ENCODE data around the gene MYO1C.
"Not testable (repeated sequence)": the region's sequence is repeated elsewhere in the genome, so short reads cannot be mapped to it uniquely, and the experiment has no call there.

Gene MYO1C

DNA sequence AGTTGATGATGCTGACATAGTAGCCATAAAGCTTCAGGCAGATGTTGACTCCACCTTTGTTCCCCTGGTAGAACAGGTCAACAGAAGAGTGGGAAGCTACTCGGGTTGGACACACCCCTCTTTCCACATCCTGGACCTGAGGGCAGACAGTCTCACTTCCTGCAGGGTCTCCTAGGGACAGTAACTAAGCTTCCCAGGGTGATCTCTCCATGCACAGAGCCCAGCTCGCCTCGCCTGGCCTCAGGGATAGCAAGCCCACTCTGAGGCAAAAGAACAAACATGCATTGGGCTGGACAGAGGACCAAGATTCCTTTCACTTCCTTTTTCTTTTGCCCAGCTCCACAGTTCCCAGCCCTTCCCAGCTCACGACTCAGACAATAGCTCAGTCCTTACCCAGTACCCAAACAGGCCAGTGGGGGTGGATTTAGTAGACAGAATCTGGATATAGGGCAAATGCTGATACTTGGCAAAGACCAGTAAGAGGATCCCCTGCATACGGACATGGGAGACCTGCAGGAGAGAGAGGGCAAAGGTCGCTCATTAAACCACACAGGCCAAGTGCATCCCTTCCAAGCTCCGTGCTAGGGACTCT, 16.9 kb upstream of the MYO1C start:
- Histone ChIP-seq H3K4me1 (ENCODE audit: insufficient read depth, poor library complexity, severe bottlenecking) (peaks cover 14% of the 10 kb centered on the region), H3K27ac (ENCODE audit: poor library complexity, severe bottlenecking) (no peak overlapping the region), H3K27me3 (ENCODE audit: insufficient read depth, poor library complexity, severe bottlenecking) (no peaks in the 10 kb centered on the region), H3K4me3 (ENCODE audit: severe bottlenecking) (no peak overlapping the region), H3K36me3 (ENCODE audit: low read depth) (no peaks in the 10 kb centered on the region), H3K9me3 (ENCODE audit: severe bottlenecking) (no peaks in the 10 kb centered on the region)
- ATAC-seq (ENCODE audit: low read depth): peak; percentile 45; the same call in 2 of the 3 replicates
- DNase-seq (ENCODE audit: low spot score): no peak
- TF ChIP-seq, protein P1, sequence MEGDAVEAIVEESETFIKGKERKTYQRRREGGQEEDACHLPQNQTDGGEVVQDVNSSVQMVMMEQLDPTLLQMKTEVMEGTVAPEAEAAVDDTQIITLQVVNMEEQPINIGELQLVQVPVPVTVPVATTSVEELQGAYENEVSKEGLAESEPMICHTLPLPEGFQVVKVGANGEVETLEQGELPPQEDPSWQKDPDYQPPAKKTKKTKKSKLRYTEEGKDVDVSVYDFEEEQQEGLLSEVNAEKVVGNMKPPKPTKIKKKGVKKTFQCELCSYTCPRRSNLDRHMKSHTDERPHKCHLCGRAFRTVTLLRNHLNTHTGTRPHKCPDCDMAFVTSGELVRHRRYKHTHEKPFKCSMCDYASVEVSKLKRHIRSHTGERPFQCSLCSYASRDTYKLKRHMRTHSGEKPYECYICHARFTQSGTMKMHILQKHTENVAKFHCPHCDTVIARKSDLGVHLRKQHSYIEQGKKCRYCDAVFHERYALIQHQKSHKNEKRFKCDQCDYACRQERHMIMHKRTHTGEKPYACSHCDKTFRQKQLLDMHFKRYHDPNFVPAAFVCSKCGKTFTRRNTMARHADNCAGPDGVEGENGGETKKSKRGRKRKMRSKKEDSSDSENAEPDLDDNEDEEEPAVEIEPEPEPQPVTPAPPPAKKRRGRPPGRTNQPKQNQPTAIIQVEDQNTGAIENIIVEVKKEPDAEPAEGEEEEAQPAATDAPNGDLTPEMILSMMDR (IDR thresholded peaks at IDR 0.05; ENCODE audit: poor library complexity, severe bottlenecking): no peak

DNA sequence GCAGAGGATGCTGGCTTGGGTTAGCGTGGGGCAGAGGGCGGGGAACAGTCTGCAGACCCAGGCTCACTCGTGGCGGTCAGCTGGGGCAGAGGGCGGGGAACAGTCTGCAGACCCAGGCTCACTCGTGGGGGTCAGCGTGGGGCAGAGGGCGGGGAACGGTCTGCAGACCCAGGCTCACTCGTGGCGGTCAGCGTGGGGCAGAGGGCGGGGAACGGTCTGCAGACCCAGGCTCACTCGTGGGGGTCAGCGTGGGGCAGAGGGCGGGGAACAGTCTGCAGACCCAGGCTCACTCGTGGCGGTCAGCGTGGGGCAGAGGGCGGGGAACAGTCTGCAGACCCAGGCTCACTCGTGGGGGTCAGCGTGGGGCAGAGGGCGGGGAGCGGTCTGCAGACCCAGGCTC, 16.2 kb upstream of the MYO1C start:
- not testable (repeated sequence) for H3K9me3 ChIP-seq (ENCODE audit: severe bottlenecking); ATAC-seq (ENCODE audit: low read depth); H3K27ac ChIP-seq (ENCODE audit: poor library complexity, severe bottlenecking); H3K4me3 ChIP-seq (ENCODE audit: severe bottlenecking); H3K27me3 ChIP-seq (ENCODE audit: insufficient read depth, poor library complexity, severe bottlenecking); H3K36me3 ChIP-seq (ENCODE audit: low read depth); DNase-seq (ENCODE audit: low spot score)
- peaks cover 14% of the 10 kb centered on the region for H3K4me1 ChIP-seq (ENCODE audit: insufficient read depth, poor library complexity, severe bottlenecking)

DNA sequence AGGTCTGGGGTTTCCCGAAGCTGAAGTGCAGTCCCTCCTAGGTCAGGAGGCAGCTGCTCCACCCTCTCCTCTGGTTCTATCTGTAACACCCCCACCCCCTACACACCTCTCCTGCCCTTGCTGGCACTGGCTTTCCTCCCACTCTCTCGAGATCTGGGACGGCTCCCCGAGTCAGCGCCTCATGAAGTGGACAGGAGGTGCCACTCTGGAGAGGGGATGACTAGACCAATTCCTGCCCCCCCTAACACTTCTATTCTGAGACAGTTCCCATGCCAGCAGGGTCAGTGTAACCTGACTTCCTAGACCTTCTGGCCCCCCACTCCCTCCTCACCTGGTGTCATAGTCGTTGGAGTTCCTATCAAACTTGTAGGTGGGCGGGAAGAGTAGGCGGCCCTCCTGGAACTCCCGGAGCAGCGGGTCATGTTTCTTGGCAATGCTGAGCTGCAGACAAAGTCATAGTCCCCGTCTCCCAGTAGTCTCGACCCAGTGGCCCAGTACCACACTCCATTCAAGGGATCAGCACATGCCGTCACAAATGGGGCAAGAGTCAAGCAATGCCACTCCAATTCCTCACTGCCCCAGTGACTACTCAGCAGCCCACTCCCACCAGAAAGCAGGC, 14.3 kb upstream of the MYO1C start:
- H3K36me3 ChIP-seq (ENCODE audit: low read depth): no peaks in the 10 kb centered on the region
- H3K27ac ChIP-seq (ENCODE audit: poor library complexity, severe bottlenecking): no peak overlapping the region
- ATAC-seq (ENCODE audit: low read depth) (no peak), DNase-seq (ENCODE audit: low spot score) (no peak)
- no peaks in the 10 kb centered on the region for H3K27me3 ChIP-seq (ENCODE audit: insufficient read depth, poor library complexity, severe bottlenecking)
- TF ChIP-seq, protein P1 (IDR thresholded peaks at IDR 0.05; ENCODE audit: poor library complexity, severe bottlenecking): no peak
- H3K4me3 ChIP-seq (ENCODE audit: severe bottlenecking): no peak overlapping the region
- H3K9me3 ChIP-seq (ENCODE audit: severe bottlenecking): no peaks in the 10 kb centered on the region
- peaks cover 6% of the 10 kb centered on the region for H3K4me1 ChIP-seq (ENCODE audit: insufficient read depth, poor library complexity, severe bottlenecking)

- H3K4me1 ChIP-seq (ENCODE audit: insufficient read depth, poor library complexity, severe bottlenecking): peaks cover 3% of the 10 kb centered on the region
- H3K4me3 ChIP-seq (ENCODE audit: severe bottlenecking): no peak overlapping the region
- TF ChIP-seq, protein P1 (IDR thresholded peaks at IDR 0.05; ENCODE audit: poor library complexity, severe bottlenecking): no peak
- ATAC-seq (ENCODE audit: low read depth) (no peak), DNase-seq (ENCODE audit: low spot score) (no peak)
- no peaks in the 10 kb centered on the region for H3K36me3 ChIP-seq (ENCODE audit: low read depth)
- H3K27me3 ChIP-seq (ENCODE audit: insufficient read depth, poor library complexity, severe bottlenecking): no peaks in the 10 kb centered on the region
- H3K9me3 ChIP-seq (ENCODE audit: severe bottlenecking): no peaks in the 10 kb centered on the region
- H3K27ac ChIP-seq (ENCODE audit: poor library complexity, severe bottlenecking): no peak overlapping the region
These were observed 13.1 kb upstream of the MYO1C start for GRCh38 chr17:1505586-1505985.

- Histone ChIP-seq H3K36me3 (ENCODE audit: low read depth) (no peaks in the 10 kb centered on the region), H3K4me3 (ENCODE audit: severe bottlenecking) (no peak overlapping the region), H3K9me3 (ENCODE audit: severe bottlenecking) (no peaks in the 10 kb centered on the region), H3K4me1 (ENCODE audit: insufficient read depth, poor library complexity, severe bottlenecking) (peaks cover 3% of the 10 kb centered on the region), H3K27me3 (ENCODE audit: insufficient read depth, poor library complexity, severe bottlenecking) (no peaks in the 10 kb centered on the region), H3K27ac (ENCODE audit: poor library complexity, severe bottlenecking) (no peak overlapping the region)
- DNase-seq (ENCODE audit: low spot score) (no peak), ATAC-seq (ENCODE audit: low read depth) (no peak)
- TF ChIP-seq, protein P1 (IDR thresholded peaks at IDR 0.05; ENCODE audit: poor library complexity, severe bottlenecking): no peak
These were observed 12.4 kb upstream of the MYO1C start for GRCh38 chr17:1504866-1505265.

All from RWPE2 (cell line).